Sigmoid colon (tissue), 7 donors: ENCODE results near the gene INO80D. TPM values are rescaled to one million over a fixed set of nuclear protein-coding genes. Genes with fewer than 3 reads are reported as not detected.

ENCODE experiments used
- DNase-seq: peaks from one replicate; pipeline ENCODE4 v3.0.0-alpha.2; 2019
- H3K27ac ChIP-seq, 4 donors: fragments of 200-600 bp; sonication (generic); one replicate each; pipeline ENCODE4 v1.5.1; 2016 to 2019; ENCODE audit warnings: mild to moderate bottlenecking in 1 of 4
- H3K27me3 ChIP-seq, 3 donors: fragments of 200-600 bp; sonication (generic); one replicate each; pipeline ENCODE4 v1.5.1; 2019; ENCODE audit warnings: mild to moderate bottlenecking in 1 of 3
- H3K36me3 ChIP-seq, 4 donors: fragments of 200-600 bp; sonication (generic); one replicate each; pipeline ENCODE4 v1.5.1; 2016 to 2019
- H3K4me1 ChIP-seq, 4 donors: fragments of 200-600 bp; sonication (generic); one replicate each; pipeline ENCODE4 v1.5.1; 2017 to 2019
- H3K4me3 ChIP-seq, 4 donors: fragments of 200-600 bp; sonication (generic); one replicate each; pipeline ENCODE4 v1.5.1; 2017 to 2019; ENCODE audit warnings: mild to moderate bottlenecking in 2 of 4, moderate library complexity in 1 of 4
- H3K9me3 ChIP-seq, 4 donors: fragments of 200-600 bp in 3 of 4; sonication (generic) in 3 of 4; one replicate each; pipeline versions ENCODE4 v1.5.1 to v1.6.1; 2013 to 2019
- CTCF ChIP-seq, 4 experiments: fragments of 450-650 bp in 3 of 4; fragments of 200-600 bp in 1 of 4; IDR thresholded peaks; one replicate each; pipeline ENCODE4 v1.5.1; 2016 to 2019; ENCODE audit warnings: antibody characterized with exemption in 4 of 4, mild to moderate bottlenecking in 3 of 4, moderate library complexity in 2 of 4
- EP300 ChIP-seq, 4 donors: sonication (generic); formaldehyde crosslinking; IDR thresholded peaks; one replicate each; pipeline ENCODE4 v1.6.1; 2017; ENCODE audit warnings: antibody characterized with exemption in 4 of 4
- POLR2A ChIP-seq, 2 donors: fragments of 450-650 bp; IDR thresholded peaks; one replicate each; pipeline ENCODE4 v1.6.1; 2016; ENCODE audit warnings: antibody characterized with exemption in 2 of 2, mild to moderate bottlenecking in 2 of 2, moderate library complexity in 2 of 2
- POLR2AphosphoS5 ChIP-seq, 4 donors: sonication (generic); formaldehyde crosslinking; IDR thresholded peaks; one replicate each; pipeline ENCODE4 v1.6.1; 2017; ENCODE audit warnings: antibody characterized with exemption in 4 of 4
- WGBS, 2 donors: extraction: QIAGEN DNeasy Blood & Tissue Kit; methylation state at CpG; one replicate each; pipeline ENCODE4 v1.1.7; 2013; 5-methylcytosine and 5-hydroxymethylcytosine counted together
- intact Hi-C: fragments of 100-400 bp; cut with DNase I; formaldehyde crosslinking; loops from one replicate; pipeline ENCODE4 v1.15.1; 2023
- polyA plus RNA-seq, 3 donors: library from polyadenylated mRNA; stranded (reverse); fragments of 200-250 nt; gene quantifications; one replicate each; pipeline ENCODE4 v1.2.3, GENCODE V29; 2013
- total RNA-seq, 4 donors: library from RNA; depleted of rRNA; stranded (reverse); fragments of >200 nt; gene quantifications; one replicate each; pipeline ENCODE4 v1.1.0, GENCODE V29; 2016
- donor health status: healthy with polysubstance abuse.
- donor health status: Bipolar disorder and iron deficiency.
- donor health status: healthy.

INO80D gene
- total and polyA plus RNA-seq, 7 donors, result 1.2 to 19.8 (median 13.0) TPM

GRCh38 chr2:205952282-205952681, 133.7 kb downstream of the INO80D start:
- Histone ChIP-seq H3K27me3 (no peaks in the 10 kb centered on the region), H3K9me3 (no peaks in the 10 kb centered on the region), H3K4me3 (no peak overlapping the region), H3K27ac (no peak overlapping the region), H3K36me3 (no peaks in the 10 kb centered on the region), H3K4me1 (peaks cover 0 to 10% (median 3%) of the 10 kb centered on the region in 4 donors)
- intact Hi-C loops, result no loop called here
- DNase-seq, result no peak
- 93 to 94% methylated on average over 2 of the region's 2 CpGs for WGBS, 2 donors
- TF ChIP-seq POLR2A (IDR thresholded peaks at IDR 0.05), result no peak
- TF ChIP-seq CTCF (IDR thresholded peaks at IDR 0.05), result no peak
- TF ChIP-seq POLR2AphosphoS5 (IDR thresholded peaks at IDR 0.05), result no peak
- no peak for TF ChIP-seq EP300 (IDR thresholded peaks at IDR 0.05)

GRCh38 chr2:205948883-205949282, 137.1 kb downstream of the INO80D start:
- TF ChIP-seq EP300 (IDR thresholded peaks at IDR 0.05) (no peak), CTCF (IDR thresholded peaks at IDR 0.05) (no peak), POLR2A (IDR thresholded peaks at IDR 0.05) (no peak), POLR2AphosphoS5 (IDR thresholded peaks at IDR 0.05) (no peak)
- Histone ChIP-seq H3K27me3 (no peaks in the 10 kb centered on the region), H3K36me3 (no peaks in the 10 kb centered on the region), H3K4me1 (peaks cover 0 to 10% (median 4%) of the 10 kb centered on the region in 4 donors), H3K9me3 (no peaks in the 10 kb centered on the region), H3K4me3 (no peak overlapping the region), H3K27ac (no peak overlapping the region)
- 81 to 89% methylated on average over 7 of the region's 7 CpGs for WGBS, 2 donors
- intact Hi-C loops, result no loop called here
- no peak for DNase-seq

- Histone ChIP-seq H3K27ac (no peak overlapping the region), H3K9me3 (no peaks in the 10 kb centered on the region), H3K4me3 (no peak overlapping the region), H3K36me3 (no peaks in the 10 kb centered on the region), H3K4me1 (peaks cover 0 to 10% (median 4%) of the 10 kb centered on the region in 4 donors), H3K27me3 (no peaks in the 10 kb centered on the region)
- 70 to 89% methylated on average over 5 of the region's 5 CpGs for WGBS, 2 donors
- DNase-seq, result no peak
- intact Hi-C loops, result no loop called here
- TF ChIP-seq CTCF (IDR thresholded peaks at IDR 0.05) (no peak), POLR2A (IDR thresholded peaks at IDR 0.05) (no peak), POLR2AphosphoS5 (IDR thresholded peaks at IDR 0.05) (no peak), EP300 (IDR thresholded peaks at IDR 0.05) (no peak)
Observed at GRCh38 chr2:205948496-205948837, 137.5 kb downstream of the INO80D start.

- Histone ChIP-seq H3K9me3 (no peaks in the 10 kb centered on the region), H3K4me3 (no peak overlapping the region), H3K27ac (peak overlapping the region in 3 of 4 donors; percentile 15 to 32 (median 30)), H3K4me1 (peaks cover 0 to 10% (median 4%) of the 10 kb centered on the region in 4 donors), H3K27me3 (no peaks in the 10 kb centered on the region), H3K36me3 (no peaks in the 10 kb centered on the region)
- TF ChIP-seq CTCF (IDR thresholded peaks at IDR 0.05) (peak; percentile 86 to 91 (median 88)), POLR2AphosphoS5 (IDR thresholded peaks at IDR 0.05) (peak; percentile 5 to 42 (median 36)), POLR2A (IDR thresholded peaks at IDR 0.05) (no peak), EP300 (IDR thresholded peaks at IDR 0.05) (no peak)
- 22 to 26% methylated on average over 15 of the region's 15 CpGs for WGBS, 2 donors
- peak; percentile 91 for DNase-seq
- intact Hi-C loops, result no loop called here
Observed at GRCh38 chr2:205947621-205948495, 138.1 kb downstream of the INO80D start.
